IMR-90 (cell line): Measurements from ENCODE around the gene PTK7. TPM values are rescaled to one million over a fixed set of nuclear protein-coding genes. Genes with fewer than 3 reads are reported as not detected.

ENCODE experiments used
- ATAC-seq: fragments of 200-7000 bp; cut with Tn5 transposase; 2 replicates; pipeline ENCODE4 v1.9.1; 2020; ENCODE audit warnings: low read depth, mild to moderate bottlenecking, moderate library complexity
- BruUV-seq: library from RNA; stranded (reverse); fragments of 400-500 nt; replicated peaks from 2 replicates; lab custom pipeline; 2021; lab: Mats Ljungman, UMichigan
- CTCF ChIA-PET: fragments of 300-600 bp; formaldehyde crosslinking; extraction: SDS; loops from one replicate; lab custom pipeline; 2021; ENCODE audit warnings: antibody characterized with exemption; lab: Yijun Ruan, JAX
- POLR2A ChIA-PET: fragments of 300-600 bp; sonication (Branson Sonifier 250); formaldehyde crosslinking; loops from one replicate; lab custom pipeline; 2022; ENCODE audit warnings: antibody characterized with exemption; ENCODE audit not compliant: unreplicated experiment; lab: Charles Lee
- DNase-seq: peaks from one replicate; pipeline ENCODE4 v3.0.0; 2013
- H2AFZ ChIP-seq: replicated peaks from 2 replicates; pipeline ENCODE3; 2013; ENCODE audit warnings: low read length, mild to moderate bottlenecking; ENCODE audit not compliant: poor library complexity
- H2AK5ac ChIP-seq: 2 replicates; pipeline ENCODE4 v1.6.1; 2013; ENCODE audit warnings: low read depth, low read length, inconsistent platforms
- H2AK9ac ChIP-seq: replicated peaks from 2 replicates; pipeline ENCODE3; 2013; ENCODE audit warnings: mild to moderate bottlenecking, low read depth, low read length, moderate library complexity; ENCODE audit not compliant: poor library complexity
- H2BK120ac ChIP-seq: 2 replicates; pipeline ENCODE4 v1.6.1; 2013; ENCODE audit warnings: low read depth, low read length, inconsistent platforms
- H2BK15ac ChIP-seq: 3 replicates; pipeline ENCODE4 v1.6.1; 2013; ENCODE audit warnings: low read depth, low read length, inconsistent platforms
- H2BK20ac ChIP-seq: 2 replicates; pipeline ENCODE4 v1.6.1; 2013; ENCODE audit warnings: low read depth, mild to moderate bottlenecking, inconsistent platforms, low read length, moderate library complexity
- H2BK5ac ChIP-seq: 2 replicates; pipeline ENCODE4 v1.6.1; 2013; ENCODE audit warnings: mild to moderate bottlenecking, low read depth, low read length, inconsistent platforms; ENCODE audit not compliant: poor library complexity, severe bottlenecking
- H3K14ac ChIP-seq: replicated peaks from 2 replicates; pipeline ENCODE4 v1.6.1; 2013; ENCODE audit warnings: low read depth, low read length, inconsistent platforms
- H3K18ac ChIP-seq: 2 replicates; pipeline ENCODE4 v1.6.1; 2013; ENCODE audit warnings: low read depth, low read length, control low read depth
- H3K23ac ChIP-seq: 2 replicates; pipeline ENCODE4 v1.6.1; 2013; ENCODE audit warnings: low read depth, low read length, inconsistent platforms
- H3K27ac ChIP-seq: 2 replicates; pipeline ENCODE4 v1.5.1; 2013; ENCODE audit warnings: mild to moderate bottlenecking, control low read depth, low read length; ENCODE audit not compliant: insufficient read depth
- H3K27me3 ChIP-seq: 2 replicates; pipeline ENCODE4 v1.6.1; 2013; ENCODE audit warnings: low read length; ENCODE audit not compliant: control insufficient read depth, insufficient read depth
- H3K36me3 ChIP-seq: 2 replicates; pipeline ENCODE4 v1.6.1; 2013; ENCODE audit warnings: low read length, mixed read lengths; ENCODE audit not compliant: control insufficient read depth, insufficient read depth
- H3K4ac ChIP-seq: 2 replicates; pipeline ENCODE4 v1.6.1; 2013; ENCODE audit warnings: low read depth, low read length, inconsistent platforms
- H3K4me1 ChIP-seq: 2 replicates; pipeline ENCODE4 v1.6.1; 2013; ENCODE audit warnings: low read length, mixed read lengths; ENCODE audit not compliant: control insufficient read depth, insufficient read depth
- H3K4me2 ChIP-seq: 2 replicates; pipeline ENCODE4 v1.6.1; 2013; ENCODE audit warnings: low read depth, mild to moderate bottlenecking, control low read depth, low read length, moderate library complexity
- H3K4me3 ChIP-seq: 2 replicates; pipeline ENCODE4 v1.5.1; 2013; ENCODE audit warnings: low read depth, mild to moderate bottlenecking, control low read depth, low read length, moderate library complexity; ENCODE audit not compliant: insufficient read depth
- H3K56ac ChIP-seq: 2 replicates; pipeline ENCODE4 v1.6.1; 2013; ENCODE audit warnings: low read length, inconsistent platforms; ENCODE audit not compliant: insufficient read depth; ENCODE audit errors: extremely low read depth
- H3K79me1 ChIP-seq, 2 experiments: 2 replicates each; pipeline ENCODE4 v1.6.1; 2013; ENCODE audit warnings: low read length in 2 of 2, inconsistent platforms in 1 of 2, low read depth in 1 of 2
- H3K9ac ChIP-seq: 2 replicates; pipeline ENCODE4 v1.6.1; 2013; ENCODE audit warnings: low read depth, low read length, control low read depth
- H3K9me1 ChIP-seq: 2 replicates; pipeline ENCODE4 v1.6.1; 2013; ENCODE audit warnings: low read length, inconsistent platforms; ENCODE audit not compliant: insufficient read depth
- H3K9me3 ChIP-seq: 2 replicates; pipeline ENCODE4 v1.6.1; 2013; ENCODE audit warnings: low read length; ENCODE audit not compliant: control insufficient read depth, insufficient read depth
- H4K20me1 ChIP-seq: 2 replicates; pipeline ENCODE4 v1.6.1; 2013; ENCODE audit warnings: low read length, inconsistent platforms; ENCODE audit not compliant: insufficient read depth
- H4K5ac ChIP-seq: 2 replicates; pipeline ENCODE4 v1.6.1; 2013; ENCODE audit warnings: mild to moderate bottlenecking, low read depth, low read length, control low read depth
- H4K8ac ChIP-seq, 2 experiments: 2 replicates each; pipeline ENCODE4 v1.6.1; 2013; ENCODE audit warnings: low read depth in 2 of 2, low read length in 2 of 2, control low read depth in 1 of 2, inconsistent platforms in 1 of 2
- H4K91ac ChIP-seq: 2 replicates; pipeline ENCODE4 v1.6.1; 2013; ENCODE audit warnings: low read depth, low read length, inconsistent platforms; ENCODE audit not compliant: insufficient read depth
- BHLHE40 ChIP-seq: fragments of 150-350 bp; IDR thresholded peaks from 2 replicates; pipeline ENCODE4 v1.6.1; 2016; ENCODE audit warnings: mild to moderate bottlenecking, low read depth, low read length
- CEBPB ChIP-seq: IDR thresholded peaks from 2 replicates; pipeline ENCODE4 v1.6.1; 2012; ENCODE audit warnings: low read depth, low read length, improper control_type of control experiment
- CHD1 ChIP-seq: IDR thresholded peaks from 2 replicates; pipeline ENCODE4 v1.6.1; 2012; ENCODE audit warnings: low read depth, low read length, improper control_type of control experiment
- FOS ChIP-seq: fragments of 150-350 bp; IDR thresholded peaks from 2 replicates; pipeline ENCODE4 v1.6.1; 2016; ENCODE audit warnings: low read depth, low read length
- MAFK ChIP-seq: IDR thresholded peaks from 2 replicates; pipeline ENCODE4 v1.6.1; 2012; ENCODE audit warnings: low read depth, low read length, improper control_type of control experiment
- MAZ ChIP-seq: IDR thresholded peaks from 2 replicates; pipeline ENCODE4 v1.6.1; 2012; ENCODE audit warnings: low read depth, mild to moderate bottlenecking, low read length, improper control_type of control experiment, moderate library complexity, borderline replicate concordance
- MXI1 ChIP-seq: IDR thresholded peaks from 2 replicates; pipeline ENCODE4 v1.6.1; 2012; ENCODE audit warnings: low read depth, mild to moderate bottlenecking, low read length, moderate library complexity, borderline replicate concordance
- NFE2L2 ChIP-seq: fragments of 150-350 bp; IDR thresholded peaks from 2 replicates; pipeline ENCODE4 v1.6.1; 2016; ENCODE audit warnings: low read depth, mild to moderate bottlenecking, low read length
- POLR2A ChIP-seq: IDR thresholded peaks from 2 replicates; pipeline ENCODE4 v1.6.1; 2012; ENCODE audit warnings: mild to moderate bottlenecking, low read depth, low read length
- RAD21 ChIP-seq: IDR thresholded peaks from 2 replicates; pipeline ENCODE4 v1.6.1; 2012; ENCODE audit warnings: low read length, improper control_type of control experiment
- RCOR1 ChIP-seq: IDR thresholded peaks from 2 replicates; pipeline ENCODE4 v1.6.1; 2012; ENCODE audit warnings: mild to moderate bottlenecking, low read length, improper control_type of control experiment; ENCODE audit not compliant: insufficient replicate concordance
- RFX5 ChIP-seq: IDR thresholded peaks from 2 replicates; pipeline ENCODE4 v1.8.0; 2012; ENCODE audit warnings: low read depth, mild to moderate bottlenecking, low read length, moderate library complexity
- SMC3 ChIP-seq: fragments of 150-350 bp; IDR thresholded peaks from 2 replicates; pipeline ENCODE4 v1.6.1; 2016; ENCODE audit warnings: low read depth, mild to moderate bottlenecking, antibody characterized with exemption, low read length, moderate library complexity
- WGBS, 2 experiments: methylation state at CpG; one replicate each; pipeline versions ENCODE4 v1.1.5 to v1.1.7; 2013; ENCODE audit warnings: missing lambda C conversion rate in 2 of 2; ENCODE audit not compliant: insufficient read length in 1 of 2; ENCODE audit errors: extremely low coverage in 2 of 2; 5-methylcytosine and 5-hydroxymethylcytosine counted together
- dilution Hi-C: fragments of 300-500 bp; cut with HindIII; formaldehyde crosslinking; loops from one replicate; pipeline ENCODE4 v1.14.3; 2018; ENCODE audit warnings: low sequenced_read_pairs; ENCODE audit not compliant: unreplicated experiment
- in situ Hi-C: fragments of 300-500 bp; cut with MboI; formaldehyde crosslinking; loops from 3 replicates; pipeline ENCODE4 v1.14.3; 2019; ENCODE audit warnings: low sequenced_read_pairs, inconsistent platforms, mixed read lengths
- intact Hi-C: fragments of 100-400 bp; cut with micrococcal nuclease; formaldehyde crosslinking; loops from 2 replicates; pipeline ENCODE4 v1.10.0; 2022
- polyA plus RNA-seq, 3 experiments: library from polyadenylated mRNA; depleted of rRNA; stranded (reverse); fragments of >200 nt; gene quantifications; 2 replicates each; pipeline ENCODE4 v1.2.3, GENCODE V29; 2012; ENCODE audit warnings: low replicate concordance in 1 of 3
- total RNA-seq: library from RNA; depleted of rRNA; stranded (reverse); fragments of >200 nt; gene quantifications from 2 replicates; pipeline ENCODE4 v1.2.3, GENCODE V29; 2012
- TF ChIP-seq, protein P1 (sequence below): conservative IDR thresholded peaks from 2 replicates; pipeline ENCODE4 v1.5.1; 2012; ENCODE audit warnings: mild to moderate bottlenecking, low read depth, low read length, improper control_type of control experiment
- TF ChIP-seq, protein P2 (sequence below): fragments of 150-350 bp; IDR thresholded peaks from 2 replicates; pipeline ENCODE4 v1.6.1; 2017; ENCODE audit warnings: mild to moderate bottlenecking, antibody characterized with exemption, low read length, low read depth
- TF ChIP-seq, protein P3 (sequence below): fragments of 150-350 bp; IDR thresholded peaks from 2 replicates; pipeline ENCODE4 v1.6.1; 2016; ENCODE audit warnings: low read depth, mild to moderate bottlenecking, low read length, moderate library complexity, borderline replicate concordance

PTK7 gene
- total and polyA plus RNA-seq, 2 of the 4 experiments (the other 2 are of a cell fraction) = 47.1 to 142 TPM

- DNase-seq (no peak), ATAC-seq (no peak)
- no peak overlapping the region for H2AK5ac ChIP-seq
- peaks cover 7% of the 10 kb centered on the region for H3K9me1 ChIP-seq
- H2AK9ac ChIP-seq = no peak overlapping the region
- H3K4me1 ChIP-seq = no peaks in the 10 kb centered on the region
- no peak overlapping the region for H3K4ac ChIP-seq
- no peaks in the 10 kb centered on the region for H3K27me3 ChIP-seq
- H3K18ac ChIP-seq = no peak overlapping the region
- WGBS, 2 experiments = 95% methylated on average over 4 of the region's 9 CpGs; no CpG with 5 or more reads in 1 of the 2 experiments
- ChIA-PET CTCF (no interaction called here), POLR2A (interaction anchor here (0.7 kb wide), 1 partner anchor 15 kb away, joined by 5 read pairs; no protein-coding TSS in a partner anchor)
- no TSS peak for BruUV-seq
- TF ChIP-seq, protein P1, sequence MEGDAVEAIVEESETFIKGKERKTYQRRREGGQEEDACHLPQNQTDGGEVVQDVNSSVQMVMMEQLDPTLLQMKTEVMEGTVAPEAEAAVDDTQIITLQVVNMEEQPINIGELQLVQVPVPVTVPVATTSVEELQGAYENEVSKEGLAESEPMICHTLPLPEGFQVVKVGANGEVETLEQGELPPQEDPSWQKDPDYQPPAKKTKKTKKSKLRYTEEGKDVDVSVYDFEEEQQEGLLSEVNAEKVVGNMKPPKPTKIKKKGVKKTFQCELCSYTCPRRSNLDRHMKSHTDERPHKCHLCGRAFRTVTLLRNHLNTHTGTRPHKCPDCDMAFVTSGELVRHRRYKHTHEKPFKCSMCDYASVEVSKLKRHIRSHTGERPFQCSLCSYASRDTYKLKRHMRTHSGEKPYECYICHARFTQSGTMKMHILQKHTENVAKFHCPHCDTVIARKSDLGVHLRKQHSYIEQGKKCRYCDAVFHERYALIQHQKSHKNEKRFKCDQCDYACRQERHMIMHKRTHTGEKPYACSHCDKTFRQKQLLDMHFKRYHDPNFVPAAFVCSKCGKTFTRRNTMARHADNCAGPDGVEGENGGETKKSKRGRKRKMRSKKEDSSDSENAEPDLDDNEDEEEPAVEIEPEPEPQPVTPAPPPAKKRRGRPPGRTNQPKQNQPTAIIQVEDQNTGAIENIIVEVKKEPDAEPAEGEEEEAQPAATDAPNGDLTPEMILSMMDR = no peak
- no peak for TF ChIP-seq MXI1
- no peak for TF ChIP-seq RFX5
- TF ChIP-seq, protein P2, sequence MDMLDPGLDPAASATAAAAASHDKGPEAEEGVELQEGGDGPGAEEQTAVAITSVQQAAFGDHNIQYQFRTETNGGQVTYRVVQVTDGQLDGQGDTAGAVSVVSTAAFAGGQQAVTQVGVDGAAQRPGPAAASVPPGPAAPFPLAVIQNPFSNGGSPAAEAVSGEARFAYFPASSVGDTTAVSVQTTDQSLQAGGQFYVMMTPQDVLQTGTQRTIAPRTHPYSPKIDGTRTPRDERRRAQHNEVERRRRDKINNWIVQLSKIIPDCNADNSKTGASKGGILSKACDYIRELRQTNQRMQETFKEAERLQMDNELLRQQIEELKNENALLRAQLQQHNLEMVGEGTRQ = no peak
- TF ChIP-seq SMC3 = no peak
- TF ChIP-seq CHD1 = no peak
- no peak for TF ChIP-seq MAZ
- TF ChIP-seq CEBPB = no peak
- TF ChIP-seq BHLHE40 = no peak
- TF ChIP-seq MAFK = no peak
- no peak for TF ChIP-seq RAD21
- TF ChIP-seq FOS = no peak
- TF ChIP-seq, protein P3, sequence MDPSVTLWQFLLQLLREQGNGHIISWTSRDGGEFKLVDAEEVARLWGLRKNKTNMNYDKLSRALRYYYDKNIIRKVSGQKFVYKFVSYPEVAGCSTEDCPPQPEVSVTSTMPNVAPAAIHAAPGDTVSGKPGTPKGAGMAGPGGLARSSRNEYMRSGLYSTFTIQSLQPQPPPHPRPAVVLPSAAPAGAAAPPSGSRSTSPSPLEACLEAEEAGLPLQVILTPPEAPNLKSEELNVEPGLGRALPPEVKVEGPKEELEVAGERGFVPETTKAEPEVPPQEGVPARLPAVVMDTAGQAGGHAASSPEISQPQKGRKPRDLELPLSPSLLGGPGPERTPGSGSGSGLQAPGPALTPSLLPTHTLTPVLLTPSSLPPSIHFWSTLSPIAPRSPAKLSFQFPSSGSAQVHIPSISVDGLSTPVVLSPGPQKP = no peak
- TF ChIP-seq NFE2L2 = no peak
- no peak for TF ChIP-seq RCOR1
- TF ChIP-seq POLR2A = no peak
- H2BK20ac ChIP-seq = no peak overlapping the region
- intact Hi-C loops (no loop called here), dilution Hi-C loops (no loop called here), in situ Hi-C loops (no loop called here)
- H3K4me3 ChIP-seq = no peak overlapping the region
- no peak overlapping the region for H3K27ac ChIP-seq
- no peak overlapping the region for H4K8ac ChIP-seq
- no peak overlapping the region for H4K91ac ChIP-seq
- no peaks in the 10 kb centered on the region for H3K9me3 ChIP-seq
- no peak overlapping the region for H4K5ac ChIP-seq
- H2BK15ac ChIP-seq = no peak overlapping the region
- H3K23ac ChIP-seq = no peak overlapping the region
- H3K9ac ChIP-seq = no peak overlapping the region
- no peak overlapping the region for H3K56ac ChIP-seq
- H3K79me1 ChIP-seq = peaks cover 25 to 62% of the 10 kb centered on the region in 2 experiments
- H2AFZ ChIP-seq = no peak overlapping the region
- H3K4me2 ChIP-seq = no peak overlapping the region
- peaks cover 32% of the 10 kb centered on the region for H4K20me1 ChIP-seq
- H3K14ac ChIP-seq = no peak overlapping the region
- no peak overlapping the region for H2BK120ac ChIP-seq
- peaks cover 4% of the 10 kb centered on the region for H3K36me3 ChIP-seq
- H2BK5ac ChIP-seq = no peak overlapping the region
Observed at GRCh38 chr6:43105538-43106222, 29.6 kb downstream of the PTK7 start.
